AG09319 (cell line): ENCODE measurements around the gene TJP2.
"Not testable (repeated sequence)": the region's sequence is repeated elsewhere in the genome, so short reads cannot be mapped to it uniquely, and the experiment has no call there.

ENCODE experiments used
- DNase-seq: peaks from one replicate; pipeline ENCODE4 v3.0.0-alpha.2; 2010; ENCODE audit warnings: low read depth; ENCODE audit errors: extremely low read depth
- TF ChIP-seq, protein P1 (sequence below): IDR thresholded peaks from 2 replicates; pipeline ENCODE4 v1.5.1; 2011; ENCODE audit warnings: low read depth, mild to moderate bottlenecking, inconsistent platforms, low read length, moderate library complexity

Gene TJP2

DNA sequence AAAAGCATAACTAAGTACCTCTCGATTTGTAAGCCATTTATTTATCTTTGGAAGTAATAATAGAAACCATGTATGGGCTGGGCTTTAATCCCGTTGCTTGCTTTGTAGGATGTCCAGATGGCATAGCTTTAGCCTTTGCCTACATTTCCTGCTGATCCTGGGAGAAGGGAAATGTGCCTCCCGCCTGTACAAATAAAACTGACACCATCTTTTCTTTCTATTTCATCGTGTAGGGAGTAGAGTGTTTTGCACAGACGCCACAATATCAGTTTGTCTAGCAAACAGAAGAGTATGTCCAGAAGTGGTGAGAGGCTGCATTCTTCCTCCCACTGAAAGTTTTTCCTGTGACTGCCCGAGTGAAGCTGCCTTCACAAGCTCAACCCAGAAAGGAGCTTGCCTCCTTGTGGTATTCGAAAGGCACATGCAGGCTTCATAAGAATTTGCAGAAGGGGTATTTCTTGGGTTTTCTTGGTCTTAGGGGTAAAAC, 24.7 kb upstream of the TJP2 start:
- peak; percentile 20 for DNase-seq
- TF ChIP-seq, protein P1, sequence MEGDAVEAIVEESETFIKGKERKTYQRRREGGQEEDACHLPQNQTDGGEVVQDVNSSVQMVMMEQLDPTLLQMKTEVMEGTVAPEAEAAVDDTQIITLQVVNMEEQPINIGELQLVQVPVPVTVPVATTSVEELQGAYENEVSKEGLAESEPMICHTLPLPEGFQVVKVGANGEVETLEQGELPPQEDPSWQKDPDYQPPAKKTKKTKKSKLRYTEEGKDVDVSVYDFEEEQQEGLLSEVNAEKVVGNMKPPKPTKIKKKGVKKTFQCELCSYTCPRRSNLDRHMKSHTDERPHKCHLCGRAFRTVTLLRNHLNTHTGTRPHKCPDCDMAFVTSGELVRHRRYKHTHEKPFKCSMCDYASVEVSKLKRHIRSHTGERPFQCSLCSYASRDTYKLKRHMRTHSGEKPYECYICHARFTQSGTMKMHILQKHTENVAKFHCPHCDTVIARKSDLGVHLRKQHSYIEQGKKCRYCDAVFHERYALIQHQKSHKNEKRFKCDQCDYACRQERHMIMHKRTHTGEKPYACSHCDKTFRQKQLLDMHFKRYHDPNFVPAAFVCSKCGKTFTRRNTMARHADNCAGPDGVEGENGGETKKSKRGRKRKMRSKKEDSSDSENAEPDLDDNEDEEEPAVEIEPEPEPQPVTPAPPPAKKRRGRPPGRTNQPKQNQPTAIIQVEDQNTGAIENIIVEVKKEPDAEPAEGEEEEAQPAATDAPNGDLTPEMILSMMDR, result peak; percentile 48

DNA sequence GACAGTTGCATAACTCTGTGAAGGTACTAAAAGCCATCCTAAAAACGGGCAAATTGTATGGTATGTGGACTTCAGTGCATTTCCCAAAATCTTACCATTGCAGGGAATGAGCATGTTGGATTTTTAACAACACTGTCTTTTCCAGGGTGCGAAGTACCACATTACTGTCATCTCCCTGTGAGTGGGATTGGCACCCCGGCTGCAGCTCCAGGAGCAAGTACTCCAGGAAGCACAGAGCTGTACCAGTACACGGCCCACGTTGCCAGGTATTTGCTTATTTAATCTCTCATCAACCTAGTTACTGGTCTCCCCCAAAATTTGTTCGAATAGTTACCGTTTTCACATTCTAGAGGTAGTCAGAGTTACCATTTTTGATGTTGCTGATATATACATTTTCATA, 22.6 kb upstream of the TJP2 start:
- TF ChIP-seq, protein P1, result no peak
- no peak for DNase-seq

GRCh38 chr9:69153707-69154521, 20.2 kb upstream of the TJP2 start:
- no peak for DNase-seq
- TF ChIP-seq, protein P1, result no peak

- TF ChIP-seq, protein P1, result no peak
- no peak for DNase-seq
These were observed 18.6 kb upstream of the TJP2 start for GRCh38 chr9:69155341-69156030.

DNA sequence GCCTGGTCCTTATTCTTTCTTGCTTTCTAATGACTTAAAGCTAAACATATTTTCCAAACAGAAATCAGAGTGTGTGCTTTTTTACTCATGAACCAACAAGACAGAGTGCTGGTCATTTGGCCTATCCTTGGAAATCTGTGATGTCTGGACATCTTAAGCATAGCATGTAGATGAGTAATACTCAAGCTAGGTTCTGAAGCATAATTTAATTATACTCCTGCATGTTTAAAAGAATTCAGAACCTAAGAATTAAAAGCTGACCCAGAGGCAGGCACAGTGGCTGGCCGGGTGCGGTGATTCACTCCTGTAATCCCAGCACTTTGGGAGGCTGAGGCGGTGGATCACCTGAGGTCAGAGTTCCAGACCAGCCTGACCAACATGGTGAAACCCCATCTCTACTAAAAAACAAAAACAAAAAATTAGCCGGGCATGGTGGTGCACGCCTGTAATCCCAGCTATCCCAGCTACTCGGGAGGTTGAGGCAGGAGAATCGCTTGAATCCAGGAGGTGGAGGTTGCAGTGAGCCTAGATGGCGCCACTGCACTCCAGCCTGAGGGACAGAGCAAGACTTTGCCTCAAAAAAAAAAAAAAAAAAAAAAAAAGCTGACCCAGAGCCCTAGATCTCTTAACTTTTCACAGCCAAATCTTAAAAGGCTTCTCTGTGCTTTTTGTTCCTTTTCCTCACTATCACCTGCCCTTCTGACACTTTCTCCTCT, 16.2 kb upstream of the TJP2 start:
- DNase-seq, result no peak
- TF ChIP-seq, protein P1, result peak; percentile 12

DNA sequence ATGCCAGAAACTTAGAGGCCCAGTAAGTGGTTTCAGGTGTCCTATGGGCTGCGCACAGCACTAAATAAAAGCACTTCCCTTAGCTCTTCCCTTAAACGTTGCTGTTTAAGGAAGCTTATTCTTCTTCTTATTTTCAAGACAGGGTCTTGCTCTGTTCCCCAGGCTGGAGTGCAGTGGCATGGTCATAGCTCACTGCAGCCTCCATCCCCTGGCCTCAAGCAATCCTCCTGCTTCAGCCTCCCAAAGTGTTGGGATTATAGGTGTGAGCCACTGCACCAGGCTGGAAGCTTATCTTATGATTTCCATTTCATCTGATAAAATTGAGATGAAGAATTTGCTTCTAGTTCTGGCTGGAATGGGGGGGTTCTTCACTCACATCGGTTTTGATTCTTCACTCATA, 15.6 kb upstream of the TJP2 start:
- TF ChIP-seq, protein P1, result no peak
- no peak for DNase-seq

- DNase-seq, result not testable (repeated sequence)
These were observed 9.5 kb upstream of the TJP2 start for GRCh38 chr9:69164573-69164972.
